PC-9 (cell line): ENCODE data around the gene TMEM109.

Source experiments
- EZH2 ChIP-seq: fragments of 200-600 bp; sonication (generic); IDR thresholded peaks from 2 replicates; pipeline ENCODE4 v1.8.0; 2017; ENCODE audit warnings: antibody characterized with exemption, low read depth
- TF ChIP-seq, protein P1 (sequence below): fragments of 200-600 bp; sonication (generic); conservative IDR thresholded peaks from 2 replicates; pipeline ENCODE4 v1.6.1; 2017; ENCODE audit warnings: mixed run types, antibody characterized with exemption, mild to moderate bottlenecking, moderate library complexity

DNA sequence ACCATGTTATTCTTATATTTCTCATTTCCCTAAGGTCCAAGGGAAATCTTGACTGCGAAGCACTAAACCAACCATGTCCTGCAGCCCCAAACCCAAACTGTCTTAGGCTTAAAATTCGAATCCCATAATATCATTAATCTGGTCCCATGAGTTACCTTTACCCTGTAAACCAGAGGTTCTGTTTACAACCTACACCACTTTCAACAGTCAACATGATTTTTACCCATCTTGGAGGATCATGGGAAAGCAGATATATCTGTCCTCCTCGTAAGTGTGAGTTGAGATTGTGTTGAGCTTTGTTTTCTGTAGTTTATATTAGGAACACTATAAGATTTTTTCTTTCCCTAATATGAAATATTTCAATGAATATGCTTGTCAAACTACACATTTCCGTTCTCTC lies 14.0 kb upstream of the TMEM109 start:
- no peak for TF ChIP-seq EZH2
- TF ChIP-seq, protein P1, sequence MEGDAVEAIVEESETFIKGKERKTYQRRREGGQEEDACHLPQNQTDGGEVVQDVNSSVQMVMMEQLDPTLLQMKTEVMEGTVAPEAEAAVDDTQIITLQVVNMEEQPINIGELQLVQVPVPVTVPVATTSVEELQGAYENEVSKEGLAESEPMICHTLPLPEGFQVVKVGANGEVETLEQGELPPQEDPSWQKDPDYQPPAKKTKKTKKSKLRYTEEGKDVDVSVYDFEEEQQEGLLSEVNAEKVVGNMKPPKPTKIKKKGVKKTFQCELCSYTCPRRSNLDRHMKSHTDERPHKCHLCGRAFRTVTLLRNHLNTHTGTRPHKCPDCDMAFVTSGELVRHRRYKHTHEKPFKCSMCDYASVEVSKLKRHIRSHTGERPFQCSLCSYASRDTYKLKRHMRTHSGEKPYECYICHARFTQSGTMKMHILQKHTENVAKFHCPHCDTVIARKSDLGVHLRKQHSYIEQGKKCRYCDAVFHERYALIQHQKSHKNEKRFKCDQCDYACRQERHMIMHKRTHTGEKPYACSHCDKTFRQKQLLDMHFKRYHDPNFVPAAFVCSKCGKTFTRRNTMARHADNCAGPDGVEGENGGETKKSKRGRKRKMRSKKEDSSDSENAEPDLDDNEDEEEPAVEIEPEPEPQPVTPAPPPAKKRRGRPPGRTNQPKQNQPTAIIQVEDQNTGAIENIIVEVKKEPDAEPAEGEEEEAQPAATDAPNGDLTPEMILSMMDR = no peak
